HG03565 (cell line): ENCODE measurements around the gene S1PR2.
"Not testable (repeated sequence)": the region's sequence is repeated elsewhere in the genome, so short reads cannot be mapped to it uniquely, and the experiment has no call there.

Experiments
- ATAC-seq: cut with Tn5 transposase; IDR thresholded peaks from one replicate; pipeline ENCODE4 v1.9.1; 2021; ENCODE audit warnings: mild to moderate bottlenecking, moderate library complexity; ENCODE audit not compliant: unreplicated experiment

The S1PR2 gene

DNA sequence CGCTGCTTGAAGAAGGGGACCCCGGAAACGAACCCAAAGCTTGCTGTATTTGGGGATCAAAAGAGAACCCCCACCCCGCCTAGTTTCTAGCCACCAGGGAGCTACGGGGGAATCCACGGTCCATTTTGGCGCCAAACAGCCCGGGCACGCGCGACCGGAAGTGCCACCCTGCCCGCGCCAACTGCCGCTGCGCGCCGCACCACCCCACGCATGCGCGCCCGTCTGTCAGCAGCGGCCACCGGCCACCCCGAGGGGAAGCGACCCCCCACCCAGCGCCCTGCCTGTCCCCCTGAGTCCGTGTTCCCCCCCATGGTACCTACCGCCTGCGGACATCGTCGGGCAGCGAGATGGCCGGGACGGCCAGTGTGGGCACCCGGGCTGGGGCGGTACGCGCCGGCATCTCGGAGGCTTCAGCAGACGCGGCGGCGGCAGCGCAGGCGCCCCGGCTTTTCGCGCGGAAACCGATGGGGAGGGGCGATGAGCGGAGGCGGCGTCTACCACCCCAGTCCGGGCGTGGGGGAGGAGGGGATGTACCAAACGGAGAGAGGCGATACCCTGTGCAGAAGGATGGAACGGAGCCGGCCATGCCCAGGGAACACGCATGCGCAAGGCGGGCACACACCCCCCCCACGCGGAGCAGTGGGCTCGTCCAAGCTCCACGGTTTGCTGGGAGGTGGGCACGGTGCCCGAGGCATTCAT, 36.5 kb downstream of the S1PR2 start, which contains the start of gene DNMT1:
Gene DNMT1 (minus strand): TSS at position 454 of the 699 bp plus-strand sequence. CDS start 54 bp downstream, at position 400.
- ATAC-seq, result peak; percentile 60

DNA sequence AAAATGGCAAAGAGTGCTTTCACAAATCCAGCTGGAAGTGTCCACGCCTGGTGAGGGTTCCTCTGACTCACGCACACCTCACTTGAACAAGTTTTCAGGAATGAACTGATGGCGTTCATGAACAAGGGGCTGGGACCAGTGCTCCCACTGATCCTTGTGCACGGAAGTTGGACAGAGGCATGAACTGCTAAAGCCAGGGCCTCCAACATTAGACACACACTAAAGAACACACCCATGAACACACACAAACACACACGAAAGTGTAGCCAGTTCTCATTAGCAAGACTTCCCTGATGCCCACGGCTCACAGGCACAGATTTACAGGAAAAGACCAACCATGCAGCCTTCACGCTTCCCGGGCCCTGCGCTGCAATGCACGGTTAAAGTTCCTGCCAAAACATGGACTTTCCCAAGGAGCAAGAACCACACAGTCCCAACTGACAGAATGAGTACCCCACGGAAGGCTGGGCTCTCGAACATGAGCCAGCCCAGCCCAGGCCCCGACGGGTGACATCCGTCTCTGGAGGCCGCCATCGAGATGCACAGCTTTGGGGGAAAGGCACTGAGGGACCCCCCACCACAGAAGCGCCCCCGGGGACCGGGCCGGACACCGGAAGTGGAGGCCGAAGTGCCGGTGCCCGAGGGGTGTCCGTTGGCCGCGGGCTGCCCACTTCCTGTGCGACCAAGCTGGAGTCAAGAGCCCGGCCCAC, 37.2 kb downstream of the S1PR2 start:
- peak; percentile 20 for ATAC-seq

GRCh38 chr19:10192922-10193321, 38.2 kb downstream of the S1PR2 start:
- ATAC-seq, result no peak

- no peak for ATAC-seq
These were observed 39.8 kb downstream of the S1PR2 start for GRCh38 chr19:10191347-10191746.

GRCh38 chr19:10190026-10190425, 41.1 kb downstream of the S1PR2 start:
- ATAC-seq, result no peak

DNA sequence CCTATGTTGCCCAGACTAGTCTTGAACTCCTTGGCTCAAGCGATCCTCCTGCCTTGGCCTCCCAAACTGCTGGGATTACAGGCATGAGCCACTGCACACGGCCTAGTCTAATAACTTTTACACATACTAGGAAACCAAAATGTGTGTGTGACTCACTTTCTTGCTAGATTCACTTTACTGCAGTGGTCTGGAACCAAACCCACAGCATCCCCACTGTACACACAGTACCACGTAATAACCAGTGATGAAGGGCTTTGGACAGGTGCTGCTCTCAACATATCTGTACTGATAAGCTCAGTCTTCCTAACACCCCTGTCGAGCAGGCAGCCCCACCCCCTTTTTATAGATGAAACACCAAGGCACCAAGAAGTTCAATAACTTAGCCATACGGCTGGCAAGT, 41.5 kb downstream of the S1PR2 start:
- ATAC-seq, result no peak

DNA sequence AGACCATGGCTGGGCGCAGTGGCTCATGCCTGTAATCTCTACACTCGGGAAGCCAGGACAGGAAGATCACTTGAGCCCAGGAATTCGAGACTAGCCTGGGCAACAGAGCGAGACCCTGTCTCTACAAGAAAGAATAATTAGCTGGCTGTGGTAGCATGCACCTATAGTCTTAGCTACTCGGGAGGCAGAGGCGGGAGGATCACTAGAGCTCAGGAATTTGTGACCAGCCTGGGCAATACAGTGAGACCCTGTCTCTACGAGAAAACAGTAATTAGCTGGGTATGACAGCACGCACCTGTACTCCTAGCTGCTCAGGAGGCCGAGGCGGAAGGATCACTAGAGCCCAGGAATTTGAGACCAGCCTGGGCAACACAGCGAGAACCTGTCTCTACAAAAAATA, 43.8 kb downstream of the S1PR2 start:
- ATAC-seq, result no peak

GRCh38 chr19:10184636-10185035, 46.5 kb downstream of the S1PR2 start:
- ATAC-seq, result no peak

DNA sequence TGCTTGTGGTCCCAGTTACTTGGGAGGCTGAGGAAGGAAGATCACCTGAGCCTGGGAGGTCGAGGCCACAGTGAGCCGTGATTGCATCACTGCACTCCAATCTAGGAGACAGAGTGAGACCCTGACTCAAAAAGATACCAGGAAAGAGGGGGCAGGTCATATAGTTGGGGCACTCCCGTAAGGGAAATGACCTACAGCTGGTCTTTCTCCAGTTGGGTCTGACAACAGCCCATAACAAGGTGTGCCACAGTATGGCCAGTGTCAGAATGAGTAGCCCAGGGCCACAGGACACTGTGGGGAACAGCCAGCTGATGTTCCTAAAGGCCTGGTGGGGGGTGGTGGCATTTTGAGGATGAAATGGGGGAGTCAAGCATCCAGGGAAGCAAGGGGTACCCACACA, 47.2 kb downstream of the S1PR2 start:
- ATAC-seq, result no peak

DNA sequence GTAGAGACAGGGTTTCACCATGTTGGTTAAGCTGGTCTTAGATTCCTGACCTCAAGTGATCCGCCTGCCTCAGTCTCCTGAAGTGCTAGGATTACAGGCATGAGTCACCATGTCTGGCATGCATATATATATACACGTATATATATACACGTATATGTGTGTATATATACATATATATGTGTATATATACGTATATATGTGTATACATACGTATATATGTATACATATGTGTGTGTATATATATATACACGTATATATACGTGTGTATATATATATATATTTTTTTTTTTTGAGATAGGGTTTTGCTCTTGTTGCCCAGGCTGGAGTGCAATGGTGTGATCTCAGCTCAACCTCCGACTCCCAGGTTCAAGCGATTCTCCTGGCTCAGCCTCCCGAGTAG, 48.3 kb downstream of the S1PR2 start:
- ATAC-seq, result no peak

GRCh38 chr19:10182076-10182475, 49.1 kb downstream of the S1PR2 start:
- no peak for ATAC-seq

GRCh38 chr19:10180459-10180858, 50.7 kb downstream of the S1PR2 start:
- ATAC-seq, result no peak

DNA sequence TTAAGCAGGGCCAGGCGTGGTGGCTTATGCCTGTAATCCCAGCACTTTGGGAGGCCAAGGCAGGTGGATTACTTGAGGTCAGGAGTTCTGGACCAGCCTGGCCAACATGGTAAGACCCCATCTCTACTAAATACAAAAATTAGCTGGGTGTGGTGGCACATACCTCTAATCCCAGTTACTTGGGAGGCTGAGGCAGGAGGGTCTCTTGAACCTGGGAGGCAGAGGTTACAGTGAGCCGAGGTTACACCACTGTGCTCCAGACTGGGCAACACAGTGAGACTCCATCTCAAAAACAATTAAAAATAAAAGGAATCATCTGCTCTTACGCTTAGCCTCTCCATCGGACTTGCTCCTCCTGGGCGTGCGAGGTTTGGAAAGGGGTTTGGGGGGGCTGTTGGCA, 51.1 kb downstream of the S1PR2 start:
- not testable (repeated sequence) for ATAC-seq

GRCh38 chr19:10173527-10173926, 57.6 kb downstream of the S1PR2 start:
- no peak for ATAC-seq
